Measurements from ENCODE around the gene BDH1. TPM values are rescaled to one million over a fixed set of nuclear protein-coding genes. Genes with fewer than 3 reads are reported as not detected.

The BDH1 gene
- total and polyA plus RNA-seq, 2 of the 13 experiments (the other 11 are each of a cell fraction or from before 2014, with no cell fraction given), result 21.2 to 71.9 TPM

- Histone ChIP-seq H3K4me3 (replicated peaks in 1 of 3; ENCODE audit: insufficient read depth in 1 of 3, low read depth in 2 of 3, low read length in 3 of 3) (no peak overlapping the region), H4K20me1 (ENCODE audit: insufficient read depth, low read length) (no peaks in the 10 kb centered on the region), H3K27ac (ENCODE audit: extremely low read length, insufficient read depth, low read length) (no peak overlapping the region), H2AFZ (ENCODE audit: low read length) (no peak overlapping the region), H3K36me3 (replicated peaks in 1 of 2; ENCODE audit: control insufficient read depth in 1 of 2, insufficient read depth in 2 of 2, low read length in 2 of 2) (no peaks in the 10 kb centered on the region), H3K9ac (ENCODE audit: insufficient read depth, low read depth, low read length) (no peak overlapping the region), H3K4me2 (ENCODE audit: low read depth, low read length) (no peak overlapping the region), H3K9me3 (ENCODE audit: low read length) (no peaks in the 10 kb centered on the region), H3K4me1 (ENCODE audit: insufficient read depth, low read length) (peaks cover 70% of the 10 kb centered on the region), H3K27me3 (ENCODE audit: control insufficient read depth in 1 of 2, insufficient read depth in 2 of 2, low read length in 2 of 2) (no peaks in the 10 kb centered on the region), H3K79me2 (ENCODE audit: insufficient read depth, low read length) (no peaks in the 10 kb centered on the region)
- no peak for TF ChIP-seq TBP (CRISPR knock-in tag; IDR thresholded peaks at IDR 0.05)
- TF ChIP-seq ZNF296 (CRISPR knock-in tag; conservative IDR thresholded peaks at IDR 0.05), result no peak
- TF ChIP-seq ZNF576 (CRISPR knock-in tag; IDR thresholded peaks at IDR 0.05), result no peak
- TF ChIP-seq LBX2 (CRISPR knock-in tag; IDR thresholded peaks at IDR 0.05; ENCODE audit: borderline replicate concordance), result no peak
- TF ChIP-seq ZNF781 (CRISPR knock-in tag; IDR thresholded peaks at IDR 0.05; ENCODE audit: borderline replicate concordance, not compliant biosample characterization), result no peak
- TF ChIP-seq ZNF547 (CRISPR knock-in tag; IDR thresholded peaks at IDR 0.05), result no peak
- no peak for TF ChIP-seq ERF (CRISPR knock-in tag; IDR thresholded peaks at IDR 0.05)
- ChIA-PET CTCF (ENCODE audit: low intra/inter-chr PET ratio, low total read pairs) (no interaction called here), POLR2A (interaction anchor here (0.6 kb wide), 1 partner anchor 198 kb away, joined by 3 read pairs; no protein-coding TSS in a partner anchor)
- no peak for FAIRE-seq
- no peak for DNase-seq (ENCODE audit: low spot score)
- intact Hi-C loops (cut with micrococcal nuclease; ENCODE audit: unreplicated experiment), result no loop called here
- ATAC-seq, result no peak
- WGBS (ENCODE audit: low lambda C conversion rate), result 90% methylated on average over 7 of the region's 9 CpGs
- in situ Hi-C loops (cut with HindIII; ENCODE audit: extremely low pct_ligation_motif_present, low pct_unique_long_range_greater_than_20kb), result no loop called here
- BruUV-seq (replicated peaks), result no TSS peak
These were observed 59.6 kb downstream of the BDH1 start for GRCh38 chr3:197495999-197496745.

- CTCF ChIA-PET (ENCODE audit: low intra/inter-chr PET ratio, low total read pairs), result no interaction called here
- Histone ChIP-seq H3K9me3 (ENCODE audit: low read length) (no peaks in the 10 kb centered on the region), H3K36me3 (replicated peaks in 1 of 2; ENCODE audit: control insufficient read depth in 1 of 2, insufficient read depth in 2 of 2, low read length in 2 of 2) (no peaks in the 10 kb centered on the region), H3K79me2 (ENCODE audit: insufficient read depth, low read length) (no peaks in the 10 kb centered on the region), H2AFZ (ENCODE audit: low read length) (no peak overlapping the region), H3K4me1 (ENCODE audit: insufficient read depth, low read length) (peaks cover 70% of the 10 kb centered on the region), H4K20me1 (ENCODE audit: insufficient read depth, low read length) (no peaks in the 10 kb centered on the region), H3K9ac (ENCODE audit: insufficient read depth, low read depth, low read length) (no peak overlapping the region), H3K4me3 (replicated peaks in 1 of 3; ENCODE audit: insufficient read depth in 1 of 3, low read depth in 2 of 3, low read length in 3 of 3) (no peak overlapping the region), H3K27me3 (ENCODE audit: control insufficient read depth in 1 of 2, insufficient read depth in 2 of 2, low read length in 2 of 2) (no peaks in the 10 kb centered on the region), H3K27ac (ENCODE audit: extremely low read length, insufficient read depth, low read length) (no peak overlapping the region), H3K4me2 (ENCODE audit: low read depth, low read length) (no peak overlapping the region)
- no TSS peak for BruUV-seq (replicated peaks)
- DNase-seq (ENCODE audit: low spot score), result no peak
- no peak for FAIRE-seq
- in situ Hi-C loops (cut with HindIII; ENCODE audit: extremely low pct_ligation_motif_present, low pct_unique_long_range_greater_than_20kb), result no loop called here
- intact Hi-C loops (cut with micrococcal nuclease; ENCODE audit: unreplicated experiment), result no loop called here
- no peak for ATAC-seq
- TF ChIP-seq ZFP62 (CRISPR knock-in tag; IDR thresholded peaks at IDR 0.05) (no peak), TBP (CRISPR knock-in tag; IDR thresholded peaks at IDR 0.05) (no peak), ARNT (IDR thresholded peaks at IDR 0.05) (no peak), SRSF1 (optimal IDR thresholded peaks at IDR 0.05; ENCODE audit: low read depth, low read length) (no peak), ZBTB2 (CRISPR knock-in tag; IDR thresholded peaks at IDR 0.05; ENCODE audit: low read depth) (no peak), ZNF878 (CRISPR knock-in tag; IDR thresholded peaks at IDR 0.05) (no peak), SNRNP70 (IDR thresholded peaks at IDR 0.05; ENCODE audit: low read depth, low read length) (no peak), ZNF672 (CRISPR knock-in tag; IDR thresholded peaks at IDR 0.05) (no peak), KDM6A (CRISPR knock-in tag; IDR thresholded peaks at IDR 0.05; ENCODE audit: low read depth) (no peak)
- POLR2A ChIA-PET, result interaction anchor here (0.6 kb wide), 1 partner anchor 198 kb away, joined by 3 read pairs; no protein-coding TSS in a partner anchor
- 79% methylated on average over 5 of the region's 5 CpGs for WGBS (ENCODE audit: low lambda C conversion rate)
These were observed 60.3 kb downstream of the BDH1 start for GRCh38 chr3:197495499-197495898.
